IgD-negative memory B cell (primary cell): ENCODE data around the gene FGF2. TPM values are rescaled to one million over a fixed set of nuclear protein-coding genes. Genes with fewer than 3 reads are reported as not detected.
"Not testable (repeated sequence)": the region's sequence is repeated elsewhere in the genome, so short reads cannot be mapped to it uniquely, and the experiment has no call there.

Source experiments
- H3K27ac Mint-ChIP-seq, 3 donors: one replicate each; pipeline ENCODE4 v1.8.0; 2020 to 2022; ENCODE audit warnings: mild to moderate bottlenecking in 3 of 3, mixed read lengths in 3 of 3, moderate library complexity in 1 of 3
- H3K27me3 Mint-ChIP-seq: one replicate; pipeline ENCODE4 v1.8.0; 2021; ENCODE audit warnings: mixed read lengths
- H3K36me3 Mint-ChIP-seq: one replicate; pipeline ENCODE4 v1.8.0; 2020; ENCODE audit warnings: mild to moderate bottlenecking, mixed read lengths
- H3K4me1 Mint-ChIP-seq, 3 donors: one replicate each; pipeline ENCODE4 v1.8.0; 2020 to 2022; ENCODE audit warnings: mixed read lengths in 3 of 3, mild to moderate bottlenecking in 1 of 3
- H3K4me3 Mint-ChIP-seq, 4 donors: one replicate each; pipeline ENCODE4 v1.8.0; 2020 to 2022; ENCODE audit warnings: mild to moderate bottlenecking in 4 of 4, mixed read lengths in 4 of 4, moderate library complexity in 3 of 4
- H3K9me3 Mint-ChIP-seq, 3 donors: one replicate each; pipeline ENCODE4 v1.8.0; 2020 to 2021; ENCODE audit warnings: mixed read lengths in 3 of 3, mild to moderate bottlenecking in 1 of 3
- polyA plus RNA-seq: library from polyadenylated mRNA; unstranded; fragments of 300-500 nt; fragmentation: Illumina TruSeq; gene quantifications from one replicate; pipeline ENCODE4 v1.2.3, GENCODE V29; 2021

FGF2 gene
- polyA plus RNA-seq, 1 donor from 2014 or later: not detected

DNA sequence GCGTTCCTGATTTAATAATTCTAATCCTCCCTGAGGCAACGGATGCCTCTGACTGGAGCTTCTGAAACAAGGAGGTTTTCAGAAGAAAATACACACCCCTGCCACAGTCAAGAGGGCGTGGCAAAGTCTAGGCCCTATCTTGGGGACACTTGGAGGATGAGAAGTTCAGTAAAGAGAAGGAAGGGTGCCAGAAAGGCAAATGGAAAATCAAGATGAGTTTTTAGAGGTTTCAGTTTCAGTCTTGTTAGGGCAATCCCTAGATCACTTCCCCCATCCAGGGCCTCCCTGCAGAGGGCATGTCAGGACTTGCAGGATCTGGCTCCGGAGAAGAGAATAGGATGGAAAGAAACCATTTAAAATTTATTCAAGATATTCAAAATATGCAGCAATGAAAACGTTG, 28.5 kb upstream of the FGF2 start:
- H3K4me3 Mint-ChIP-seq: no peak overlapping the region
- peaks cover 0 to 2% (median 0%) of the 10 kb centered on the region in 3 donors for H3K4me1 Mint-ChIP-seq
- no peaks in the 10 kb centered on the region for H3K36me3 Mint-ChIP-seq
- H3K27me3 Mint-ChIP-seq: peaks cover 6% of the 10 kb centered on the region
- H3K9me3 Mint-ChIP-seq: no peaks in the 10 kb centered on the region
- H3K27ac Mint-ChIP-seq: no peak overlapping the region

DNA sequence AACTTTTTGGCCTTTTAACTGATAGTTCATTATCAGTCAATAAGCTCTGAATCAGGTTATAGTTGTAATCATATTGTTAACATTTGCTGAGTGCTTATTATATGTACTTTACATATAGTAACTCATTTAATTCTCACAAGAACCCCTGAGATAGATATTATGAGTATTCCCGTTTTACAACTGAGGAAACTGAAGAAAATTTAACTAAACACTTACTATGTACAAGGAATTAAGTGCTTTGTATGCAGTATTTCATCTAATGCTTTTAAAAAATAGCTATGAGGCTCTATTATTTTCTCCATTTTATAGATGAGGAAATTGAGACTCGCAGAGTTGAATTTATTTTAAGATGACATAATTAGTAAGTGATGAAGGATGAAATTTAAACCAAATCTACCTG, 27.7 kb upstream of the FGF2 start:
- H3K36me3 Mint-ChIP-seq: no peaks in the 10 kb centered on the region
- no peak overlapping the region for H3K27ac Mint-ChIP-seq
- H3K27me3 Mint-ChIP-seq: peaks cover 6% of the 10 kb centered on the region
- H3K9me3 Mint-ChIP-seq: no peaks in the 10 kb centered on the region
- no peak overlapping the region for H3K4me3 Mint-ChIP-seq
- peaks cover 0 to 2% (median 0%) of the 10 kb centered on the region in 3 donors for H3K4me1 Mint-ChIP-seq

DNA sequence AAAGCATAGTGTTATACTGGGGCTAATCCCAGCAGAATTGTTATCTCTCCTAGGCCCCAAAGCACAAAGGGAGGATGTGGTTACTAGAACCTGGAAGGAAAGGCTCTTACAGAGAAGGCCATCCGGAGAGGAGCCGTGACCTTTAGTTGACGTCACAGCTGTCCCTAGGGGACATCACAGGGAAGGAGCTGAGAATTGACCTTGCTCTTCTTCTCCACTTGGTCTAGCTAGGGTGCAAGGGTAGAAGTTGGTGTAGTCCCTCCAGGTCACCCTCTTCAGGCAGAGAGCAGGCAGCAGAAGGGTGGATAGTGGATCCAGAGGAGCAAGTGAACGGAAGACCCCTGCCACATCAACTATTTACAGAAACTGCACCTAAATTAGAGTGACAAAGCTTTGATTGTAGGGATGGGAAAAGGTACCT, 22.8 kb upstream of the FGF2 start:
- H3K27ac Mint-ChIP-seq: no peak overlapping the region
- H3K27me3 Mint-ChIP-seq: peaks cover 3% of the 10 kb centered on the region
- H3K36me3 Mint-ChIP-seq: no peaks in the 10 kb centered on the region
- H3K4me3 Mint-ChIP-seq: no peak overlapping the region
- H3K9me3 Mint-ChIP-seq: no peaks in the 10 kb centered on the region
- H3K4me1 Mint-ChIP-seq: no peaks in the 10 kb centered on the region

DNA sequence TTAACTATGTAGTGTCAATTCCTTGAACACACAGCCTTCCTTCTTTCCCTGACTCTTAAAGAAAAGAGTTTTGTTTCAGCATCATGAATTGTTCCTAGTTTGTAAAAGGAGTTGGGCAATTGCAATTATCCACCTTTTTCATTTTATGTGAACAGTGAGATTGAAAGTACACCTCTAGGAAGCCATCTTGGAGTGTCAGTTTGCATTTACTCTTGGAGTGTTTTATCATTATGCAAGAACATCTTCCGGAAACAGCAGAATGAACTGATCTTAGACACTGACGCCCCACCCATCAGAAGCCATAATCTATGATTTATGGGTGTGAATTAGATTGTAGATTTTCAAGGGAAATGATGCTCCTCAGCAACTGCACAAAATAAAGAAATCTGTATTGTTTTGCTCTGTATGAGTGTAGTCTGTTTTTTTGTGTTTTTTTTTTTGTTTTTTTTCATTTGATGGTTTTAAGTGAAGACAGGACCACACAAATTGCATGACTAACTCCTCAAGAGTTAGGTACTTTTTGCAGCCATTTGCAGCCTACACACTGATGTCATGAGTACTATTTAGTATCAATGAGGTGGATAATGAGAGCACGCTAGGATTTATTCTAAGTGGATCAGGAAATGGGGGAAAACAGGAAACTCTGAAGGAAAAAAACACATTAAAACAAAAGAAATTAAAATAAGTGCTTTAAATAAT, 19.5 kb upstream of the FGF2 start:
- Mint-ChIP-seq H3K4me1 (no peaks in the 10 kb centered on the region), H3K27ac (no peak overlapping the region), H3K9me3 (no peaks in the 10 kb centered on the region), H3K4me3 (no peak overlapping the region), H3K27me3 (peaks cover 3% of the 10 kb centered on the region), H3K36me3 (no peaks in the 10 kb centered on the region)

DNA sequence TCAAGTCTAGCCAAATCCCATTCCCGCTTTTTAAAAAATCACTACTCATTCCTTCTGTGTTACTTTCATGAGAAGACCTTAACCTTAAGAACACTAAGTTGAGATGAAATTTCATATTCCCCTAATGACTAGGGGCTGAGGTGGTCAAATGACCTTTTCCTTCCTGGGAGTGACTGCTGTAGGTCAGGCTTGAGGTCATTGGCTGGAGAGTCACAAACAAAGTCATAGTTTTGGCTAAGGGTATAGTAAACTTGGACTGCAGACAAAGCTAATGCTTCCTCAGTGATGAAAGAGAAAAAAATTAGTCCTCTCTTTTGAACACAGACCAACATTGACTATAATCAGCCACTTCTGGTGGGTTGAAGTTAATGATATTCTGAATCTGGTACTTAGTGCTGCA, 16.0 kb upstream of the FGF2 start:
- no peaks in the 10 kb centered on the region for H3K36me3 Mint-ChIP-seq
- peaks cover 3% of the 10 kb centered on the region for H3K27me3 Mint-ChIP-seq
- no peak overlapping the region for H3K4me3 Mint-ChIP-seq
- no peaks in the 10 kb centered on the region for H3K9me3 Mint-ChIP-seq
- no peak overlapping the region for H3K27ac Mint-ChIP-seq
- no peaks in the 10 kb centered on the region for H3K4me1 Mint-ChIP-seq

DNA sequence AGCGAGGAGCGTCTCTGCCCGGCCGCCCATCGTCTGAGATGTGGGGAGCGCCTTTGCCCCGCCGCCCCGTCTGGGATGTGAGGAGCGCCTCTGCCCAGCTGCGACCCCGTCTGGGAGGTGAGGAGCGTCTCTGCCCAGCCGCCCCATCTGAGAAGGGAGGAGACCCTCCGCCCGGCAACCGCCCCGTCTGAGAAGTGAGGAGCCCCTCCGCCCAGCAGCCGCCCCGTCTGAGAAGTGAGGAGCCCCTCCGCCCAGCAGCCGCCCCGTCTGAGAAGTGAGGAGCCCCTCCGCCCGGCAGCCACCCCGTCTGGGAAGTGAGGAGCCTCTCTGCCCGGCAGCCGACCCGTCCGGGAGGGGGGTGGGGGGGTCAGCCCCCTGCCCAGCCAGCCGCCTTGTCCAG, 14.8 kb upstream of the FGF2 start:
- H3K27me3 Mint-ChIP-seq, H3K4me3 Mint-ChIP-seq, H3K4me1 Mint-ChIP-seq, H3K36me3 Mint-ChIP-seq, H3K9me3 Mint-ChIP-seq, H3K27ac Mint-ChIP-seq: not testable (repeated sequence)

DNA sequence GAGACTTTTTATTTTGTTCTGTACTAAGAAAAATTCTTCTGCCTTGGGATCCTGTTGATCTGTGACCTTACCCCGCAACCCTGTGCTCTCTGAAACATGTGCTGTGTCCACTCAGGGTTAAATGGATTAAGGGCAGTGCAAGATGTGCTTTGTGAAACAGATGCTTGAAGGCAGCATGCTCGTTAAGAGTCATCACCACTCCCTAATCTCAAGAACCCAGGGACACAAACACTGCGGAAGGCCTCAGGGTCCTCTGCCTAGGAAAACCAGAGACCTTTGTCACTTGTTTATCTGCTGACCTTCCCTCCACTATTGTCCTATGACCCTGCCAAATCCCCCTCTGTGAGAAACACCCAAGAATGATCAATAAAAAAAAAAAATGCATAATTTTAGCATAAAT, 13.8 kb upstream of the FGF2 start:
- H3K9me3 Mint-ChIP-seq, H3K4me1 Mint-ChIP-seq, H3K27ac Mint-ChIP-seq, H3K36me3 Mint-ChIP-seq, H3K27me3 Mint-ChIP-seq, H3K4me3 Mint-ChIP-seq: not testable (repeated sequence)

DNA sequence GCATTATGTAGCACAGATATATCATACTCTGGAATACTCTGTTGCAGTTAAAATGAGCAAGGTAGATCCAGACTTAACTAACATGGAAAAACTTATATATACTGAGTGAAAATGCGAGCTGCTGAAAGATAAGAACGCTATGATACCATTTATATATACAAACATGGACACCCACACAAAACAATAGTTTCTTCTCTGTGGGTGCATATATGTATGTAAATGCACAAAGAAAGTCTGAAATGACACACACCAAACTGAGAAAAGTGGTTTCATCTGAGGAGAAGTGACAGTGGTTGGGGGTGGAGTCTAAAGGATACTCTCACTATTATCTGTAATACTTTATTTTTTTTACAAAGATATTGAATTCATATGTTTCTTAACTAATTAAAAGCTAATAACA, 12.2 kb upstream of the FGF2 start:
- Mint-ChIP-seq H3K9me3 (no peaks in the 10 kb centered on the region), H3K27ac (no peak overlapping the region), H3K36me3 (no peaks in the 10 kb centered on the region), H3K4me1 (no peaks in the 10 kb centered on the region), H3K4me3 (no peak overlapping the region), H3K27me3 (peaks cover 3% of the 10 kb centered on the region)

DNA sequence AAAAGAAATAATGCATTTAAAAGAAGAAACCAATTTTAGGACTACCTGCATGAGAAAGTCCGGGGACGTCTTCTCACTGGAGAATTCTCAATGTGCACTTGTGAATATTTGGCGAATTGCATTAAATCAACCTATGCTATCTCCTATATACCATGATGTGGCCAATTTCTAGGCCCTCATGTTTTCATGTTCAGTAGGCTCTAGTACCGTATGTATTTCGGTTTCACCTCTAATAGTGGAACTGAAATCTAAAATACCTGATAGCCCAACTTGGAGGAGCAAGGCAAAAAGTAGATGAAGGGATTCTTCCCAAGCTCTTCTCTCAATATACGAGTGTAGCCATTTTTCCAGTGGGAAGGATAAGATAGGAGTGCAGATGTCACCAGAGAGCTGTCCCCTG, 11.4 kb upstream of the FGF2 start:
- Mint-ChIP-seq H3K27me3 (peaks cover 10% of the 10 kb centered on the region), H3K4me1 (no peaks in the 10 kb centered on the region), H3K36me3 (no peaks in the 10 kb centered on the region), H3K4me3 (no peak overlapping the region), H3K9me3 (no peaks in the 10 kb centered on the region), H3K27ac (no peak overlapping the region)

DNA sequence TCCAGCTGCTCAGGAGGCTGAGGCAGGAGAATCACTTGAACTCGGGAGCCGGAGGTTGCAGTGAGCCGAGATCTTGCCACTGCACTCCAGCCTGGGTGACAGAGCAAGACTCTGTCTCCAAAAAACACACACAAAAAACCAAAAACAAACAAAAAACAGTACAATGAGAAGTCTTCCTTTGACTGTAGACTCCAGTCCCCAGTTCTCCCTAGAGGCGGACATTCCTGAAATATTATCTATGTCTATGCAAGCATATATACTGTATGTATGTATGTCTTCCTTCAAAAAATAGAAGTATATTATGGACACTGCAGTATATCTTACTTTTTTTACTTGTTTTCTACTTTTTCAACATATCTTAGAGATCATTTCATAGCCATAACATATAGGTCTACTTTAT, 10.2 kb upstream of the FGF2 start:
- H3K27me3 Mint-ChIP-seq: peaks cover 12% of the 10 kb centered on the region
- no peaks in the 10 kb centered on the region for H3K36me3 Mint-ChIP-seq
- no peak overlapping the region for H3K27ac Mint-ChIP-seq
- no peaks in the 10 kb centered on the region for H3K9me3 Mint-ChIP-seq
- no peak overlapping the region for H3K4me3 Mint-ChIP-seq
- H3K4me1 Mint-ChIP-seq: no peaks in the 10 kb centered on the region

DNA sequence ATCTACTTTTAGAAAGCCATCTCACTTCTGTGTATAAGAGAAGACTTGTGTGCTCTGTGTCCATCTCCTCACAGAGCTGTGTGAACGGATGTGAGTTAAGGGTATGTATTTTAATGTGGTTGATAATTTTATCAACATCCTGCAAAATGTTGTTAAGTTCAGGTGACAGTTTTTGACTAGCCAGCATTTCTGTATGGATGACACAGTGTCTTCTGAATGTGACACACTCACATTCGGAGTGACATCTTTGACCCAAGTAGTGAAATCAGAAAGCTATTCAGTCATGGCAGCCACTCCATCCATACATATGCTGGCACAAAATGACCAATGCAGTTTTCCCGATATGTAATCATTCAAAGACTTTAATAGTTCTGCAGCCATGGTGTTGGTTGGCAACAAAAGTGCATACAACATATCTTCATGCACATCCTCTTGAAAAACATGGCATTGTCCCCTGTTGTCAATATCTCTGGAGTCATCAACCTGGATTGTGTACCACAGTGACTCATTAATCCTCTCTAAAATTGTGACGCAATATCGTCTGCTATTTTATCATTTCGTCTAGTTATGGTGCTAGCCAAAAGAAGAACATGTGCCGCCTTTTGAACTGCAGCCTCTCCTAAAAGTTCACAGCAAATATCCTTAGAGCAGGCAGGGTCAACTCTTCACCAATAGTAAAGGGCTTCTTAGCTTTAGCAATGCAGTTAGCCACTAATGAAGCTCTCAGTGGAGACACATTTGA, 6.8 kb upstream of the FGF2 start:
- Mint-ChIP-seq H3K4me1 (peaks cover 0 to 1% (median 0%) of the 10 kb centered on the region in 3 donors), H3K27ac (no peak overlapping the region), H3K36me3 (no peaks in the 10 kb centered on the region), H3K27me3 (peaks cover 27% of the 10 kb centered on the region), H3K4me3 (no peak overlapping the region), H3K9me3 (peaks cover 0 to 5% (median 5%) of the 10 kb centered on the region in 3 donors)

DNA sequence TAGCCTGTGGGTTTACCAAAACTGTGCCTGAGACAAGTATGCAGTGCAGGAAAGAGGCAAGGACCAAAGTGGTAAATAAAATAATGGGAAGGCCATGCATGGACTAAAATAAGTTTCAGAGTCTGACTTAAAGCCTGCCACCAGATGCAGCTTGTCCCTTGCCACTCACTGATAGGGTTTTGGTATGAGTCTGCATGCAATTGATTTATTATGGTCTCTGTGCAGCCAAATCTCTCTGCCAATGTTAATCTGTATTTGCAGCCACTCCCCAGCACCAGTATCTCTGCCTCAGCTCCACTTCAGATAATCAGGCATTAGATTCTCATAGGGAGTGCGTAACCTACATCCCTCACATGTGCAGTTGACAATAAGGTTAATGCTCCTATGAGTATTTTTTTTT, 5.5 kb upstream of the FGF2 start:
- no peak overlapping the region for H3K27ac Mint-ChIP-seq
- H3K4me3 Mint-ChIP-seq: no peak overlapping the region
- peaks cover 0 to 7% (median 5%) of the 10 kb centered on the region in 3 donors for H3K9me3 Mint-ChIP-seq
- peaks cover 0 to 2% (median under 1%) of the 10 kb centered on the region in 3 donors for H3K4me1 Mint-ChIP-seq
- no peaks in the 10 kb centered on the region for H3K36me3 Mint-ChIP-seq
- peaks cover 30% of the 10 kb centered on the region for H3K27me3 Mint-ChIP-seq

DNA sequence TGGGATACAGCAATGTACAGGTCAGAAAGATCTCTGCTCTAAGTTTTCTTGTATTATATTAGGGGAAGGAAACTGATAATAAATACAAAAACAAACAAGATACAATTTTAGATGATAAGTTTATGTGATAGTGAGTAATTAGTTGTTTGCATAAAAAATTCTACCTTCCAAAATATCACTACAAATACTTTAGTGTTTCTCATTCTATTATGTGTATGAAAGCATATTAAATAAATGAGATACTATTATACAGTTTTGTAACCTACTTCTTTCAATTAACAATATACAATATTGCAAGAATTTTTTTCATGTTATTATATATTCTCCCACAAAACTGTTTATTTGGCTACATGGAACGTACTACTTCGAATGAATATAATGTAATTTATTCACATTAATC, 4.2 kb upstream of the FGF2 start:
- Mint-ChIP-seq H3K27me3 (peaks cover 33% of the 10 kb centered on the region), H3K9me3 (peaks cover 0 to 7% (median 5%) of the 10 kb centered on the region in 3 donors), H3K36me3 (no peaks in the 10 kb centered on the region), H3K4me1 (peaks cover 0 to 4% (median 2%) of the 10 kb centered on the region in 3 donors), H3K4me3 (no peak overlapping the region), H3K27ac (no peak overlapping the region)

DNA sequence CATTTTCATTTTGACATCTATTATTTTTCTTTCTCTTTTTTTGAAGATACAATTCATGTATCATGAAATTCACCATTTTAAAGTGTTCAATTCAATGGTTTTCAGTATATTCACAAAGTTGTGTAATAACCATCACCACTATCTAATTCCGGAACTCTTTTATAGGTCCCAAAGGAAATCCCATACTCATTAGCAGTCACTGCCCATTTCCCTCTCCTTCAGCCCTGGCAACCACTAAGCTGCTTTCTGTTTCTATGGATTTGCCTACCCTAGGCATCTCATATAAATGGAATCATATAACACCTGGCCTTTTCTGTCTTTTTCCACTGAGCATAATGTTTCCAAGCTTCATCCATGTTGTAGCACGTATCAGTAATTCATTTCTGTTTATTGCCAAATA, 3.2 kb upstream of the FGF2 start:
- Mint-ChIP-seq H3K27ac (no peak overlapping the region), H3K27me3 (peaks cover 41% of the 10 kb centered on the region), H3K4me3 (no peak overlapping the region), H3K9me3 (peaks cover 0 to 7% (median 5%) of the 10 kb centered on the region in 3 donors), H3K4me1 (peaks cover 8 to 13% (median 11%) of the 10 kb centered on the region in 3 donors), H3K36me3 (no peaks in the 10 kb centered on the region)

DNA sequence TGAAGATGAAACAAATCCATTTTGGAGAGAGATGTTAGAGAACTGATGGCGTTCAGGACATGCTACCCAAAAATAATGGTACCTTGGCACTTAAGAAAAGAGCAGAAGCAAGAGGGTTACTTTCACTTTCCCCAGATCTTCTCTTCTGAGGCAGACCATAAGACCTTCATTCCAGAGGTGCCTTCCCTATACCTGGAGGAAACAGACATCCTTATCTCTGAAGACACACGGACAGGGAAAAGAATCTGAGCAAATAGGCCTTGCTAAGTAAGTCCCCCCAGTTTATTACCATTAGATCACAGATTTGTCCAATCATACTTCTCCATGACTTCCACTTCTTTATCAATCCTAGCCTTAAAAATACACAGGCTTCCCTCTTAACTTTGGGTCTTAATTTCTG, 2.0 kb upstream of the FGF2 start:
- H3K4me1 Mint-ChIP-seq: peaks cover 8 to 13% (median 11%) of the 10 kb centered on the region in 3 donors
- peaks cover 45% of the 10 kb centered on the region for H3K27me3 Mint-ChIP-seq
- H3K27ac Mint-ChIP-seq: peak overlapping the region in 1 of 3 donors; percentile 65
- no peaks in the 10 kb centered on the region for H3K36me3 Mint-ChIP-seq
- peaks cover 0 to 7% (median 5%) of the 10 kb centered on the region in 3 donors for H3K9me3 Mint-ChIP-seq
- peak overlapping the region in 2 of 4 donors; percentile 6 to 15 for H3K4me3 Mint-ChIP-seq

DNA sequence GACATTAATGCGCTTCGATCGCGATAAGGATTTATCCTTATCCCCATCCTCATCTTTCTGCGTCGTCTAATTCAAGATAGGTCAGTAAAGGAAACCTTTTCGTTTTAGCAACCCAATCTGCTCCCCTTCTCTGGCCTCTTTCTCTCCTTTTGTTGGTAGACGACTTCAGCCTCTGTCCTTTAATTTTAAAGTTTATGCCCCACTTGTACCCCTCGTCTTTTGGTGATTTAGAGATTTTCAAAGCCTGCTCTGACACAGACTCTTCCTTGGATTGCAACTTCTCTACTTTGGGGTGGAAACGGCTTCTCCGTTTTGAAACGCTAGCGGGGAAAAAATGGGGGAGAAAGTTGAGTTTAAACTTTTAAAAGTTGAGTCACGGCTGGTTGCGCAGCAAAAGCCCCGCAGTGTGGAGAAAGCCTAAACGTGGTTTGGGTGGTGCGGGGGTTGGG, 528 bp upstream of the FGF2 start:
- H3K4me3 Mint-ChIP-seq: peak overlapping the region; percentile 3 to 81 (median 72)
- peaks cover 52% of the 10 kb centered on the region for H3K27me3 Mint-ChIP-seq
- H3K27ac Mint-ChIP-seq: no peak overlapping the region
- H3K36me3 Mint-ChIP-seq: no peaks in the 10 kb centered on the region
- H3K9me3 Mint-ChIP-seq: peaks cover 0 to 9% (median 5%) of the 10 kb centered on the region in 3 donors
- peaks cover 8 to 13% (median 11%) of the 10 kb centered on the region in 3 donors for H3K4me1 Mint-ChIP-seq
